ENCODE data around the gene RBM43. TPM values are rescaled to one million over a fixed set of nuclear protein-coding genes. Genes with fewer than 3 reads are reported as not detected.
A peak's percentile ranks its signal among the peaks of the same experiment; 100 is the strongest.
"Not testable (repeated sequence)": the region's sequence is repeated elsewhere in the genome, so short reads cannot be mapped to it uniquely, and the experiment has no call there.

RBM43 gene
- total RNA-seq, 3 donors from 2014 or later = 4.1 to 7.5 (median 5.0) TPM

GRCh38 chr2:151299920-151300539, 38.4 kb upstream of the RBM43 start:
- Histone ChIP-seq H3K4me3 (no peak overlapping the region), H3K9me3 (no peaks in the 10 kb centered on the region), H3K36me3 (ENCODE audit: low read depth) (no peaks in the 10 kb centered on the region), H3K4me1 (ENCODE audit: low read depth) (no peaks in the 10 kb centered on the region)
- ATAC-seq = no peak
- intact Hi-C loops (cut with DNase I, micrococcal nuclease) = no loop called here
- no peak for TF ChIP-seq CTCF (IDR thresholded peaks at IDR 0.05)
- DNase-seq = no peak

DNA sequence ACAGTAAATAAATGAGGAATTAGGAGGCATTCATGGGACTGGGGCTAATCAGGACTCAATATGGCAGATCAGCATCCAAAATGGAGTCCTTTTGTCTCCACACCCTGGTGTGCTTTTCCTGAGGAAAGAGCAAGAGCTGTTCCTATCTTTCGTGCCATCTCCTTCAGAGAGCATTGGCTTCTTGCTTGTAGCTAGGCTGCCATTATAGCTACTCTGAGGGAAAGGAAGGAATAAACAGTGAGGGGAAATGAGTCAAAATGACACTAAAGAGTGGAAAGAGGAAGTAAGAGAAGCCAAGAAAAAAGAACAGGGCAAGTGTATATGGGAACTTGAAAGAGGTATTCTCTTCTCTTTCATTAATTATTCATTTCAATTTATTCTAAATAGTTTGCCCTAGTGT, 36.2 kb upstream of the RBM43 start:
- Histone ChIP-seq H3K36me3 (ENCODE audit: low read depth) (no peaks in the 10 kb centered on the region), H3K9me3 (no peaks in the 10 kb centered on the region), H3K4me1 (ENCODE audit: low read depth) (no peaks in the 10 kb centered on the region), H3K4me3 (no peak overlapping the region)
- intact Hi-C loops (cut with DNase I, micrococcal nuclease) = no loop called here
- DNase-seq (no peak), ATAC-seq (peak; percentile 42)
- no peak for TF ChIP-seq CTCF (IDR thresholded peaks at IDR 0.05)

- DNase-seq; H3K4me1 ChIP-seq (ENCODE audit: low read depth); H3K4me3 ChIP-seq; H3K9me3 ChIP-seq; ATAC-seq; H3K36me3 ChIP-seq (ENCODE audit: low read depth); intact Hi-C loops (cut with DNase I, micrococcal nuclease): not testable (repeated sequence)
These were observed 34.3 kb upstream of the RBM43 start for GRCh38 chr2:151295926-151296325.

- H3K4me3 ChIP-seq = no peak overlapping the region
- no peaks in the 10 kb centered on the region for H3K36me3 ChIP-seq (ENCODE audit: low read depth)
- intact Hi-C loops (cut with DNase I, micrococcal nuclease) = no loop called here
- no peak for TF ChIP-seq CTCF (IDR thresholded peaks at IDR 0.05)
- peaks cover 6% of the 10 kb centered on the region for H3K4me1 ChIP-seq (ENCODE audit: low read depth)
- no peak for DNase-seq
- no peaks in the 10 kb centered on the region for H3K9me3 ChIP-seq
- ATAC-seq = no peak
These were observed 30.9 kb upstream of the RBM43 start for GRCh38 chr2:151292546-151292945.

- TF ChIP-seq CTCF (IDR thresholded peaks at IDR 0.05) = no peak
These were observed 30.5 kb upstream of the RBM43 start for GRCh38 chr2:151292141-151292540.

DNA sequence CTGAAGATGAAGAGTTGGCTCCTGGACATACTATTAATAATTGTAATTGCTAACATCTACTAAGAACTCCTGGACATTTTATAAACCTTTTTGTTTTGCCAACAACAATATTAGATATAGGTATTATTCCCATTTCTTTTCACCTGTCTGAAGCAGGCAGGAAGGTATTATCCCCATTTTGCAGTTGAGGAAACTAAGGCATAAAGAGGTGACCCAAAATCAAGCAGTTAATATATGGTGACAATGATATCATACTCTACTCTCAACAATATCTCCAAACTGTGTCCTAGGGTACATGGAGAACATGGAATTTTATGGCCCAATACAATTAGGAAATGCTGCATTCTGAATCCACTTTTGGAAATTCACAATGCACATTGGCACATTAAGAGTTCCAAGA, 29.6 kb upstream of the RBM43 start:
- intact Hi-C loops (cut with DNase I, micrococcal nuclease) = no loop called here
- no peak for TF ChIP-seq CTCF (IDR thresholded peaks at IDR 0.05)
- ATAC-seq = no peak

More at GRCh38 chr2:151292141-151292540, 30.5 kb upstream of the RBM43 start:
- Histone ChIP-seq H3K9me3 (no peaks in the 10 kb centered on the region), H3K36me3 (ENCODE audit: low read depth) (no peaks in the 10 kb centered on the region), H3K4me3 (no peak overlapping the region), H3K4me1 (ENCODE audit: low read depth) (peaks cover 6% of the 10 kb centered on the region)
- intact Hi-C loops (cut with DNase I, micrococcal nuclease) = no loop called here
- no peak for ATAC-seq
- no peak for DNase-seq

More for the DNA sequence above, 29.6 kb upstream of the RBM43 start:
- H3K4me1 ChIP-seq (ENCODE audit: low read depth) = peaks cover 6% of the 10 kb centered on the region
- H3K4me3 ChIP-seq = no peak overlapping the region
- no peaks in the 10 kb centered on the region for H3K36me3 ChIP-seq (ENCODE audit: low read depth)
- no peak for DNase-seq
- no peaks in the 10 kb centered on the region for H3K9me3 ChIP-seq
